Choroid plexus epithelial cell (primary cell): ENCODE data around the gene CLIC3.

Experiments
- DNase-seq: peaks from one replicate; pipeline ENCODE4 v3.0.0-alpha.2; 2010; ENCODE audit warnings: low read depth
- H3K4me3 ChIP-seq: 2 replicates; pipeline ENCODE4 v1.5.1; 2011; ENCODE audit warnings: low read depth, mild to moderate bottlenecking, control low read depth, low read length, moderate library complexity
- TF ChIP-seq, protein P1 (sequence below): conservative IDR thresholded peaks from 2 replicates; pipeline ENCODE4 v1.5.1; 2011; ENCODE audit warnings: low read depth, mild to moderate bottlenecking, control low read depth, inconsistent platforms, low read length, moderate library complexity

Gene CLIC3

DNA sequence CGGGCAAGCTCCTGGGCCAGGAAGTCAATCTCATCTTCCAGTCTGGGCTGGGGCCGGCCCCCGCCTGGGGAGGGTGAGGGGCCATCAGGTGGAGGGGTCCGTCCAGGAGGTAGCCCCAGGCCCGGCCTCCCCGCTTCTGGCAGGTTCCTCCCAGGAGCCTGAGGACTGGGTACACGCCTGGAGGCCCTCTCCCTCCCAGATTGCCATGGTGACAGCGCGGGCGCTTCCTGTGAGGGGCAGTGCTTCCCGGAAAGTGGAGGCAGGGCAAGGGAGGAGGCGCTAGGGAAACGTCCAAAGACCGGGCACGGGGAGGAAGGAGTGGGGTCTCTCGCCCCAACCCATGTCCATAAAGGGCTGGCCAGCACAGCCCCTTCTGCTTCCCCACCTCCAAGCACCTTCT lies 44.8 kb upstream of the CLIC3 start:
- H3K4me3 ChIP-seq: no peak overlapping the region
- TF ChIP-seq, protein P1, sequence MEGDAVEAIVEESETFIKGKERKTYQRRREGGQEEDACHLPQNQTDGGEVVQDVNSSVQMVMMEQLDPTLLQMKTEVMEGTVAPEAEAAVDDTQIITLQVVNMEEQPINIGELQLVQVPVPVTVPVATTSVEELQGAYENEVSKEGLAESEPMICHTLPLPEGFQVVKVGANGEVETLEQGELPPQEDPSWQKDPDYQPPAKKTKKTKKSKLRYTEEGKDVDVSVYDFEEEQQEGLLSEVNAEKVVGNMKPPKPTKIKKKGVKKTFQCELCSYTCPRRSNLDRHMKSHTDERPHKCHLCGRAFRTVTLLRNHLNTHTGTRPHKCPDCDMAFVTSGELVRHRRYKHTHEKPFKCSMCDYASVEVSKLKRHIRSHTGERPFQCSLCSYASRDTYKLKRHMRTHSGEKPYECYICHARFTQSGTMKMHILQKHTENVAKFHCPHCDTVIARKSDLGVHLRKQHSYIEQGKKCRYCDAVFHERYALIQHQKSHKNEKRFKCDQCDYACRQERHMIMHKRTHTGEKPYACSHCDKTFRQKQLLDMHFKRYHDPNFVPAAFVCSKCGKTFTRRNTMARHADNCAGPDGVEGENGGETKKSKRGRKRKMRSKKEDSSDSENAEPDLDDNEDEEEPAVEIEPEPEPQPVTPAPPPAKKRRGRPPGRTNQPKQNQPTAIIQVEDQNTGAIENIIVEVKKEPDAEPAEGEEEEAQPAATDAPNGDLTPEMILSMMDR: no peak
- DNase-seq: no peak

DNA sequence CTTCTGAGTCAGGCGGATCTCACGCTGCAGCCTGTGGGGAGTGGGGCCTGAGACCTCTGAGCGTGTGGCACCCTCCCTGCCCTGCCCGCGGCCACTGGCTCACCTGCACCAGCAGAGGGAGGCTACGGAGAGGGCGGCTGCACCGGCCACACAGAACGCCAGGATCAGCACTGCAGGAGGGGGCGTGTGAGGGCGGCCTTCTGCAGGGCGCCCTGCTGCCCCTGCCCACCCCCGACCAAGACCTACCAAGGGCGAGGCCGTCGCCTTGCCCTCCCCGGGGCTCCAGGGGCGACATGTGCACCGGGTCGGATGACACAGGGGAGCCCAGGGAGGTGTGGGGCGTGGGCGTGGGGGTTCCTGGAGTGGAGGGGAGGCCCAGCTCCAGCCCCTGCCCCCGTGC lies 44.2 kb upstream of the CLIC3 start:
- H3K4me3 ChIP-seq: no peak overlapping the region
- TF ChIP-seq, protein P1: no peak
- no peak for DNase-seq

DNA sequence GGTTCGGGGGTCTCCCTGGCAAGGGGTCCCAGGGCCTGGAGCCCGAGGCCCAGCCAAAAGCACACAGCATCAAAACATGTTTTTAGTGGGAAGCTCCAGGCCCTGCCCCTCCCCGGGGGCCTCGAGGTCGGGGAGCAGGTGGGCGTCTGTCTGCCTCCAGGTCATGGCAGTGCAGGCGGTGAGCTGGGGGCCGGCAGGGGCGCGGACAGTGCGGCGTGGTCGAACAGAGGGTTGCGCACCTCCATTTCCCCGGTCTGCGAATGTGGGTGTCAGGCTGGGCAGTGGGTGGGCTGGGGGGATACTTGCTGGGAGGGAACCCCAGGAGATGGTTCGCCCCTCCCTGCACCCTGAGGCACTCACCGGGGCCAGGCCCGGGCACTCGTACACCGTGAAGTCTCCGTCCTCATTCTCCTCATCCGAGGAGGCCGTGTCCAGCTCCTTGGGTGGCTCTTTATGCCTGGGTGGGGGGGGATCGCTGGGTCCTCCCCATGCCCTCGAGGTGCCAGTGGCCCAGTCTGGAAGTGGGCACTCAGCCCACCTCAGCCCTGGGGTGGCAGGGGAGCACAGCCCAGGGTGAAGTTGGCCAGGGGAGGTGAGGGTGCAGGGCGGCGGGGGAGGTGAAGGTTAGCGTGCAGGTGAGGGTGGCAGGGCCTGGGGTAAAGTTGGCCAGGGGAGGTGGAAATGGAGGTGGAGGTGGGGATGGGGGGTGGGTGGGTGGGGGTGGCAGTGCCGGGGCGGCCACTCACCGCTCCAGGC lies 43.4 kb upstream of the CLIC3 start:
- TF ChIP-seq, protein P1: no peak
- no peak for DNase-seq
- no peak overlapping the region for H3K4me3 ChIP-seq

DNA sequence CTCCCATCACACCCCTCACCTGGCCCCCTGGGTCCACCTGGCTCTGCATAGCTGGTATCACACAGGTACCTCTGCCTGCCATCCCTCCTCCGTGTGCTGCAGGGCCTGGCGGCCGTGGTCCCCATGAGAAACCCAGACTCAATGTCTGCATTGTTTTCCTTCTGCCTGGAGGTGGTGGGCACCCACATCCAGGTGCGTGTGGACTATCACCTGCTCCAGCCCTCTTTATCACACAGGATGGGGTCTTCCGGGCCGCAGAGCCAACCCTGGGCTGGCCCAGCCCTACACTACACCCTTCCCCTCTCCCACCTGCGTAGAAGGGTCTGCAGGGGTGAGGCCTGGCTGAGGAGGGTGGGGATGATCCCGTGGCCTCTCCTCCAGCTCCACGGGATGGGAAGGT lies 42.5 kb upstream of the CLIC3 start:
- DNase-seq: no peak
- no peak overlapping the region for H3K4me3 ChIP-seq
- TF ChIP-seq, protein P1: no peak

DNA sequence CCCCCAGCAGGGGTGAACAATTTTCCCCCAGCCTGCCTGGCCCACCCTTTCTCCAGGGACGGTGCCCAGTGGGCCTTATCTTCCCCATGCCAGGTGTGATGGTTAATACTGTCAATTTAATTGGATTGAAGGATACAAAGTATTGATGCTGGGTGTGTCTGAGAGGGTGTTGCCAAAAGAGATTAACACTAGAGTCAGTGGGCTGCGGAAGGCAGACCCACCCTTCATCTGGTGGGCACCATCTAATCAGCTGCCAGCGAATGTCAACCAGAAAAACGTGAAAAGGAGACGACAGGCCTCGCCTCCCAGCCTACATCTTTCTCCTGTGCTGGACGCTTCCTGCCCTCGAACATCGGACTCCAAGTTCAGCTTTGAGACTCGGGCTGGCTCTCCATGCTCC lies 41.1 kb upstream of the CLIC3 start:
- no peak for DNase-seq
- TF ChIP-seq, protein P1: no peak
- H3K4me3 ChIP-seq: no peak overlapping the region

DNA sequence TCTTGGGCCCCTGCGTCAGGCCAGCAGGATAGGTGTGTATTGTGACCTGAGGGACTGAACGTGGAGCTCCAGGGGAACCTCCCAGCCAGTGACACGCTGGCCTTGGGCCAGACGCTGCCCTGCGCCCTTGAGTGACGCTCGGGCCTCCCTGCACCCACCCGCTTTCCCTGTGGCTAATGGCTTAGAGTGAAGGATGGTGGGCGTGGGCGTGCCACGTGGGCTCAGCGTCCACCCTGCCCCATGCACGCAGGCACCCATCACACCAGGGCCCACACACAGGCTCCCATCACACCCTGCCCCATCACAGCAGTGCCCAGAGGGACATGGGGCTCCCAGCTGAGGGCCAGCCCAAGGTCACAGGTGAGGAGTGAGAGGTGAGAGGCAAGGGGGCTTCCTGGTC lies 40.7 kb upstream of the CLIC3 start:
- TF ChIP-seq, protein P1: no peak
- DNase-seq: no peak

DNA sequence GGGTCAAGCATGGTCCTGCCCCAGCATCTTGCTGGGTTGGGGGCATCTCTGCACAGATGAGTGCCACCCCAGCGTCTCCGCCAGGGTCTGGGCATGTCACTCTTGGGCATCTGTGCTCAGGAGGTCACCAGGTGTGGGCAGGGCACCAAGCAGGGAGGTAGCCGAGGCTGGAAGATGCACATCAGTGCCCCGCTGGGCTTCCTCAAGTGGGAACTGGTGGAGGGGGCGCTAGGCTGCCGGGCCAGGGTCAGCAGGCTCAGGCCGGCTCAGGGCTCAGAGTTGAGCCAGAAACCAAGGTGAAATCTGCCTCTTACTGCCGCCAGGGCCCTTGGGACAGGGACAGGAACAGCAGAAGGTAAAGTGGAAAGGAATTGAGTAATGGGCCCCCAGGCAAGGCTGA lies 39.6 kb upstream of the CLIC3 start:
- no peak for DNase-seq
- TF ChIP-seq, protein P1: no peak
- no peak overlapping the region for H3K4me3 ChIP-seq

More for the DNA sequence above, 40.7 kb upstream of the CLIC3 start:
- H3K4me3 ChIP-seq: no peak overlapping the region
